ENCODE data around the gene SMG5.

Gene SMG5

DNA sequence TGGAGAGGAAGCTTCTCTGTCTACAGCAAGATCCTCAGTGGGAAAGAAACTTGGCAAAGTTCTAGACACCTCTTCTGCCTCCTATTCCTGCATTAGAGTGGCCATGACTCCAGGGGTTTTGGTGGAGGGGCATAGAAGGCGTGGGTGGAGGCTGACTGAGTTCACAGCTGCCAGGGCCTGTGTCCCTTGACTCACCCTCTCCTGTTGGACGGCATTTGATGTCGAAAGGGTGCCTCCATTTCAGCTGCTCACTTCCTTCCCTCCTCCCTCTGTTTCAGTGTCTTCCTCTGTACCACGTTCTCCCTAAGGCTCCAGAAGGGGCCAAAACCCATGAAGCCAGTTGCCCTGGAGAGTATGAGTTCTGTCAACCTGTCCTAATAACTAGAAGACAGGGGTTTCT, 2.1 kb upstream of the SMG5 start:
- TF ChIP-seq, protein P1, sequence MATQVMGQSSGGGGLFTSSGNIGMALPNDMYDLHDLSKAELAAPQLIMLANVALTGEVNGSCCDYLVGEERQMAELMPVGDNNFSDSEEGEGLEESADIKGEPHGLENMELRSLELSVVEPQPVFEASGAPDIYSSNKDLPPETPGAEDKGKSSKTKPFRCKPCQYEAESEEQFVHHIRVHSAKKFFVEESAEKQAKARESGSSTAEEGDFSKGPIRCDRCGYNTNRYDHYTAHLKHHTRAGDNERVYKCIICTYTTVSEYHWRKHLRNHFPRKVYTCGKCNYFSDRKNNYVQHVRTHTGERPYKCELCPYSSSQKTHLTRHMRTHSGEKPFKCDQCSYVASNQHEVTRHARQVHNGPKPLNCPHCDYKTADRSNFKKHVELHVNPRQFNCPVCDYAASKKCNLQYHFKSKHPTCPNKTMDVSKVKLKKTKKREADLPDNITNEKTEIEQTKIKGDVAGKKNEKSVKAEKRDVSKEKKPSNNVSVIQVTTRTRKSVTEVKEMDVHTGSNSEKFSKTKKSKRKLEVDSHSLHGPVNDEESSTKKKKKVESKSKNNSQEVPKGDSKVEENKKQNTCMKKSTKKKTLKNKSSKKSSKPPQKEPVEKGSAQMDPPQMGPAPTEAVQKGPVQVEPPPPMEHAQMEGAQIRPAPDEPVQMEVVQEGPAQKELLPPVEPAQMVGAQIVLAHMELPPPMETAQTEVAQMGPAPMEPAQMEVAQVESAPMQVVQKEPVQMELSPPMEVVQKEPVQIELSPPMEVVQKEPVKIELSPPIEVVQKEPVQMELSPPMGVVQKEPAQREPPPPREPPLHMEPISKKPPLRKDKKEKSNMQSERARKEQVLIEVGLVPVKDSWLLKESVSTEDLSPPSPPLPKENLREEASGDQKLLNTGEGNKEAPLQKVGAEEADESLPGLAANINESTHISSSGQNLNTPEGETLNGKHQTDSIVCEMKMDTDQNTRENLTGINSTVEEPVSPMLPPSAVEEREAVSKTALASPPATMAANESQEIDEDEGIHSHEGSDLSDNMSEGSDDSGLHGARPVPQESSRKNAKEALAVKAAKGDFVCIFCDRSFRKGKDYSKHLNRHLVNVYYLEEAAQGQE (IDR thresholded peaks at IDR 0.05; ENCODE audit: low read depth), result no peak
- no peak for TF ChIP-seq FOXM1 (IDR thresholded peaks at IDR 0.05; ENCODE audit: borderline replicate concordance, low read depth)
- TF ChIP-seq CREB1 (IDR thresholded peaks at IDR 0.05; ENCODE audit: low read depth), result no peak
- TF ChIP-seq, protein P2, sequence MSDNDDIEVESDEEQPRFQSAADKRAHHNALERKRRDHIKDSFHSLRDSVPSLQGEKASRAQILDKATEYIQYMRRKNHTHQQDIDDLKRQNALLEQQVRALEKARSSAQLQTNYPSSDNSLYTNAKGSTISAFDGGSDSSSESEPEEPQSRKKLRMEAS (IDR thresholded peaks at IDR 0.05), result no peak
- no peak for TF ChIP-seq CEBPB (IDR thresholded peaks at IDR 0.05)
- TF ChIP-seq YY1 (IDR thresholded peaks at IDR 0.05; ENCODE audit: low read depth), result no peak

DNA sequence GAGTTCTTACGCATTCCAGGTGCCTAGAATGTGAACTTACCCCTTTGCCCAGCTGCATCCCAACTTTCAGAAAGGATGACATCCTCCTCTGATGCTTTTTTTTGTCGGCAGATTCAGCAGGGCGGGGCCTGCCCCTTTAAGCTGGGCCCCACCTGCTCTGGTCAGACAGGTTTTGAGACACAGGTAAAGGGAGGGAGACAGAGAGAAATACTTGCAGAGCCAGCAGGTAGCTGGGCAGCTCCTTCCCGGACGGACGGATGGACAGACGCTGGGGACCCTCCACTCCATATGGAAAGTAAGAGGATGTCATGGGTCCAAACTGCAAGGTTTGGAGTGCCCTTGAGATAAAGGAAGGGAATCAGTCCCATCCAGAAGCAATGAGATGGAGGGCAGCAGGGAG, 1.5 kb upstream of the SMG5 start, which contains the start of gene TMEM79:
TSS of gene TMEM79 (plus strand) at position 214 of the 400 bp plus-strand sequence. CDS start 902 bp downstream, outside the sequence.
- TF ChIP-seq, protein P2 (IDR thresholded peaks at IDR 0.05), result no peak
- TF ChIP-seq YY1 (IDR thresholded peaks at IDR 0.05; ENCODE audit: low read depth), result no peak
- TF ChIP-seq ZBTB7A (IDR thresholded peaks at IDR 0.05; ENCODE audit: low read depth), result no peak
- no peak for TF ChIP-seq TCF12 (IDR thresholded peaks at IDR 0.05; ENCODE audit: low read depth)
- TF ChIP-seq, protein P1 (IDR thresholded peaks at IDR 0.05; ENCODE audit: low read depth), result no peak
- no peak for TF ChIP-seq EGR1 (IDR thresholded peaks at IDR 0.05)
- no peak for TF ChIP-seq FOXM1 (IDR thresholded peaks at IDR 0.05; ENCODE audit: borderline replicate concordance, low read depth)
- no peak for TF ChIP-seq TAF1 (IDR thresholded peaks at IDR 0.05; ENCODE audit: low read depth)
- no peak for TF ChIP-seq NFIC (IDR thresholded peaks at IDR 0.05)

DNA sequence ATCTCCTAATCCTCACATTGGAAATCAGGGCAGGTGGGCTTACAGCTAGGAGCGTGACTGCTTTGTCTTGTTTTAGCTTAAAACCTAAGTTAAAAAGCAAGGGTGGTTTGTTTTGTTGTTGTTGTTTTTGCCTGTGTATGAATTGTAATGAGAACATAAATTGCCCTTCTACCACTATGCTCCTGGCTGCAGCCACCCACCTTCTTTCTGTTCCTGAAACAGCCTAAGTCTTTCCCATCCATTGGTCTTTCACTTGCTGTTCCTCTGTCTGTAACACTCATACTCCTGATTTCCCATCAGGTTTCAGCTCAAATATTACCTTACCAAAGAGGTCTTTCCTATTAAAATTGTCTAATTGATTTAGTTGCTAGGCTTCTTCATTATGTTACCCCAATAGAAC, 896 bp upstream of the SMG5 start:
- TF ChIP-seq CEBPB (IDR thresholded peaks at IDR 0.05) (no peak), TCF12 (IDR thresholded peaks at IDR 0.05; ENCODE audit: low read depth) (no peak), EP300 (IDR thresholded peaks at IDR 0.05; ENCODE audit: borderline replicate concordance) (no peak), YY1 (IDR thresholded peaks at IDR 0.05; ENCODE audit: low read depth) (no peak), CREB1 (IDR thresholded peaks at IDR 0.05; ENCODE audit: low read depth) (no peak), RAD21 (IDR thresholded peaks at IDR 0.05; ENCODE audit: low read depth) (no peak)
- TF ChIP-seq, protein P1 (IDR thresholded peaks at IDR 0.05; ENCODE audit: low read depth), result no peak
- TF ChIP-seq, protein P2 (IDR thresholded peaks at IDR 0.05), result no peak
- TF ChIP-seq, protein P3, sequence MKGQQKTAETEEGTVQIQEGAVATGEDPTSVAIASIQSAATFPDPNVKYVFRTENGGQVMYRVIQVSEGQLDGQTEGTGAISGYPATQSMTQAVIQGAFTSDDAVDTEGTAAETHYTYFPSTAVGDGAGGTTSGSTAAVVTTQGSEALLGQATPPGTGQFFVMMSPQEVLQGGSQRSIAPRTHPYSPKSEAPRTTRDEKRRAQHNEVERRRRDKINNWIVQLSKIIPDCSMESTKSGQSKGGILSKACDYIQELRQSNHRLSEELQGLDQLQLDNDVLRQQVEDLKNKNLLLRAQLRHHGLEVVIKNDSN (IDR thresholded peaks at IDR 0.05), result no peak

DNA sequence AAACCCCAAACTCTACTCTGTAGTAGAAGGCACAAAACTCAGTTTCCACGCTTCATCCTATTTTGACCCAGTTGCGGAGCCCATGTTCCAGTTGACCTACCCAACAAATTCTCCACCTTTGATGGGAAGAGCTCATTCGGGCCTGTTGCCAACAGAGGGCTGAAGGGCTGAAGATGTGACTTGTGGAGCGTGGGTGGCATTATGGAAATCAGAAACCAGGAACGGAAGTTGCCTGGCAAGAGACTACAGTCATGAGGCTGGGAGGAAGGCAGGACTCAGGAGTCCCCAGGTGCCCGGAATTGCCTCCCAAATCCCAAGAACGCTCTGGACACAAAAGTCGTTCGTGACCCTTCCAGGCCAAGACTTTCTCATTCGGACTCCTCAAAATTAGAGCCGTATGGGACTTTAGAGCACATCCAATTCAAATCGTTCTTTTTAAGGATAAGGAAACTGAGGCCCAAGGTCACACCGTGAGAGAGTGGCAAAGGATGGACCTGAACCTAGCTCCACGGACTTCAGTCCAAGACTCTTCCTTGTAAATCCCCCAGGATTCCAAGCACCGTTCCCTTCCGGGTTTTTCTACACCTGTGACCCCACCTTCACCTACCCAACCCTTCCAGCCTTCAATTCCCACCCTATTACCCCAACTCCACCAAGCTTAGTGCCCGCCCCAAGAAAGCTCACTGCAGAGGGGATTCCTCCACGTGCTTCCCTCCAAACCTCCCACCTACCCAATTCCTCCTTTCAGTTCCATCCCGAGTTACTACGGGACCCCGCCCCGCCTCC, 739 bp downstream of the SMG5 start:
- TF ChIP-seq, protein P2 (IDR thresholded peaks at IDR 0.05), result no peak
- TF ChIP-seq EGR1 (IDR thresholded peaks at IDR 0.05), result peak; percentile 58
- 0 out of 2 replicates have a peak, but pooled peaks have one; percentile 18 for TF ChIP-seq TCF12 (IDR thresholded peaks at IDR 0.05; ENCODE audit: low read depth)

DNA sequence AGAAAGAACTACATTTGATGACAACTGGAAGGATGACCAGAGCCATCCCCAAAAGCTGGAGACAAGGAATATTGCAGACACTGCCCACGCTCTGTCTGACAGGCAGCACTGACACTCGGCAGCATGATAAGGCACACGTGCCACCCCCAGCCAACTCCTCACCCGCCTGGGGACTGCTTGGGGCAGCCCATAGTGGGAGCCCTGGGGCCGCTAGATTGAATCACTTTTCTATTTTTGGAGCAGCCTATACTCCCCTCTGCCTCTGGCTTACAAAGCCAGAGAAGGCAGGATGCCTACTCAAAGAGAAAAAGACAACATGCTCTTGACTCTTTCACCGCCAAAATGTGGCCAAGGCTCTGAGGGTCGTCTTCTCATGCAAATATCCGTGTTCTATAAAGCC, 1.3 kb downstream of the SMG5 start:
- TF ChIP-seq, protein P1 (IDR thresholded peaks at IDR 0.05; ENCODE audit: low read depth), result no peak
- TF ChIP-seq, protein P2 (IDR thresholded peaks at IDR 0.05), result no peak
- no peak for TF ChIP-seq EP300 (IDR thresholded peaks at IDR 0.05; ENCODE audit: borderline replicate concordance)
- TF ChIP-seq RAD21 (IDR thresholded peaks at IDR 0.05; ENCODE audit: low read depth), result no peak
- TF ChIP-seq TEAD4 (IDR thresholded peaks at IDR 0.05), result no peak
- no peak for TF ChIP-seq YY1 (IDR thresholded peaks at IDR 0.05; ENCODE audit: low read depth)
- no peak for TF ChIP-seq TCF12 (IDR thresholded peaks at IDR 0.05; ENCODE audit: low read depth)
- TF ChIP-seq FOXM1 (IDR thresholded peaks at IDR 0.05; ENCODE audit: borderline replicate concordance, low read depth), result no peak
- TF ChIP-seq, protein P3 (IDR thresholded peaks at IDR 0.05), result no peak
- no peak for TF ChIP-seq ZBTB7A (IDR thresholded peaks at IDR 0.05; ENCODE audit: low read depth)
- no peak for TF ChIP-seq NFIC (IDR thresholded peaks at IDR 0.05)
- no peak for TF ChIP-seq TAF1 (IDR thresholded peaks at IDR 0.05; ENCODE audit: low read depth)
- TF ChIP-seq EGR1 (IDR thresholded peaks at IDR 0.05), result no peak
- TF ChIP-seq CREB1 (IDR thresholded peaks at IDR 0.05; ENCODE audit: low read depth), result no peak

Data from Ishikawa (cell line).